Measurements from ENCODE around the gene NOL11.
"Not testable (repeated sequence)": the region's sequence is repeated elsewhere in the genome, so short reads cannot be mapped to it uniquely, and the experiment has no call there.

NOL11 gene

DNA sequence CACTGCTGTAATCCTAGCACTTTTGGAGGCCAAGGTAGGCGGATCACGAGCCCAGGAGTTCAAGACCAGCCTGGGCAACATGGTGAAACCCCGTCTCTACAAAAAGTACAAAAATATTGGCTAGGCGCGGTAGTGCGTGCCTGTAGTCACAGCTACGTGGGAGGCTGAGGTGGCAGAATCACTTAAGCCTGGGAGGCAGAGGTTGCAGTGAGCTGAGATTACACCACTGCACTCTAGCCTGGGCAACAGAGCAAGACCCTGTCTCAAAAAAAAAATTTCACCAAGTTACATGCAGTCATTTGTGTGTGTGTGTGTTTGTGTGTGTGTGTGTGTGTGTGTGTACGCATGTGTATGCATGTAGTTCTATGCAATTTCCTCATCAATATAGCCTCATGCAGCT lies 14.9 kb upstream of the NOL11 start:
- in situ Hi-C loops (cut with HindIII; ENCODE audit: low sequenced_read_pairs) = not testable (repeated sequence)

DNA sequence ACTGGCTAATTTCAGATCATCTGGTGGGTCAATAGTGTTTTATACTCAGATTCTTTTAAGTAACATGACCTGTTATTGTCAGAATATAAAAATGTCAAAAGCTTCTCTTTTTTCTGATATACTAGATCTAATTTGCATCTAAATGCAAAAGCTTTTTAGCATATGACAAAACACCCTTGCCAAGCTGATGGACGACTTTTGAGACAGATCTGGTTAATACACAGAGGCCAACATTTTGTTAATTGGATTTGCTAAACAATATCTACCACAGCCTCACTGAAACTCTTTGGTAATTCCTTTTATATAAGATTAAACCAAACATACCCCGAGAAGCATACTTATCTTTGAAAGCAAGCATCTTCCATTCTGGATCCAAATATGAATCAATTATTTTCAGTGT lies 10.3 kb upstream of the NOL11 start:
- in situ Hi-C loops (cut with HindIII; ENCODE audit: low sequenced_read_pairs) = loop anchor here (5.0 kb wide), 1 partner anchor 220 kb away; no protein-coding TSS in a partner anchor

DNA sequence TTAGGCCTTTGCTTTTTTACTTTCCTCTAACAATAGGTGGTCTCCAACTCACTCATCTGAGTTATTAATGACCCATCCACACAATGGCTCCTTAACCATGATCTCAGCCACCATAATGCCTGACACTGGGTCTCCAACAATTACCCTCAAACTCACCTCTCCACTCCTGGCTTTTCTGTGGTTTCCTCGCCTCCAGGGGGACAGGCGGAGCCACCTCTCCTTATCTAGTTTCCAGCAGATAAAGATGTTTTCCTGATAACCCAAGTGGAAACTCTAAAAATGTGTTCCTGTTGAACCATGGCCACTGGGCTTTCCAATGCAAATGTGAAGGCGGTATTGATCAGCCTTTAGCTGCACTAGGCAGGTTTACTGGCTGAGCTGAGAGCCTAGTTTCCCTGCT lies 9.4 kb upstream of the NOL11 start:
- in situ Hi-C loops (cut with HindIII; ENCODE audit: low sequenced_read_pairs) = loop anchor here (5.0 kb wide), 1 partner anchor 221 kb away; no protein-coding TSS in a partner anchor

DNA sequence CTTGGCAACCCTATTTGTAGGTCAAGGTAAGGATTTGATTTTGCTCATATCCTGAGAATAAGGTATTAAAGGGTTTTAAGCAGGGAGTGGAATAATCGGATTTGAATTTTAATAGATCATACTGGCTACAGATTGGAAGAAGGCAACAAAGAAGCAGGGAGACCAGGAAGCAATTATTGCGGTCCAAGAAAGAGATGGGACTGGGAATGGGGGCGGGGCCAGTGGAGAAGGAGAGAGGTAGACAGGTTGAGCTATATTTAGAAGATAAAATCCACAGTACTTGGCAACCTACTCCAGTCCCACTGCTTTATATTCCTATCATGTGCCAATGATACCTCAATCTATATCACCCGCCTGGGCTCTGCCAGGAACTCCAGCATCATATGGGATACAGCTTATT lies 5.8 kb upstream of the NOL11 start:
- in situ Hi-C loops (cut with HindIII; ENCODE audit: low sequenced_read_pairs) = no loop called here

DNA sequence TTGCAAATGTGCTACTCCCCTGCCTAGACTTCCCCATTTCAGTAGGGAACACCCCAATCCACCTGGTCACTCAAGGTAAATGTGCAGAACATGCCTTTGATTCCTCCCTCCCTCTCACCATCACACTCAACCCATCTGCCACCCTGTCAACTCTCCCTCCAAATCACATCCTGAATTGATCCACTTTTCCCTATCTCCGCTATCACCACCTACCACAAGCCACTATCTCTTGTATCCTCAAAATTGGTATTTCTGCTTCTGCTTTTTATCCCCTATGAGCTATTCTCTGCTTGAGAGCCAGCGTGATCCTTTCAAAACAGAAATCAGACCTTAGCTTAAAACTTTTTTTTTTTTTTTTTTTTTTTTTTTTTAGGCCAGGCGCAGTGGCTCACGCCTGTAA lies 5.4 kb upstream of the NOL11 start:
- in situ Hi-C loops (cut with HindIII; ENCODE audit: low sequenced_read_pairs) = no loop called here

DNA sequence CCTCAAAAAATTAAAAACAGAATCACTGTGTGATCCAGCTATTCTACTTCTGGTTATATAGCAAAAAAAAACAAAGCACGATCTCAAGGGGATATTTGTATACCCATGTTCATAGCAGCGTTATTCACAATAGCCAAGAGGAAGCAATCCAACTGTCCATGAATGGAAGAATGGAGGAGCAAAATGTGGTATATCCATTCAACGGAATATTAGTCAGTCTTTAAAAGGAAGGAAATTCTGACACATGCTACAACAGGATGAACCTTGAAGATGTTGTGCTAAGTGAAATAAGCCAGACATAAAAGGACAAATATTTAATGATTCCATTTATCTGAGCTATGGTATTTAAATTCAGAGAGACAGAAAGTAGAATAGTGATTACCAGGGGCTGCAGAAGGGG lies 4.6 kb upstream of the NOL11 start:
- in situ Hi-C loops (cut with HindIII; ENCODE audit: low sequenced_read_pairs) = no loop called here

DNA sequence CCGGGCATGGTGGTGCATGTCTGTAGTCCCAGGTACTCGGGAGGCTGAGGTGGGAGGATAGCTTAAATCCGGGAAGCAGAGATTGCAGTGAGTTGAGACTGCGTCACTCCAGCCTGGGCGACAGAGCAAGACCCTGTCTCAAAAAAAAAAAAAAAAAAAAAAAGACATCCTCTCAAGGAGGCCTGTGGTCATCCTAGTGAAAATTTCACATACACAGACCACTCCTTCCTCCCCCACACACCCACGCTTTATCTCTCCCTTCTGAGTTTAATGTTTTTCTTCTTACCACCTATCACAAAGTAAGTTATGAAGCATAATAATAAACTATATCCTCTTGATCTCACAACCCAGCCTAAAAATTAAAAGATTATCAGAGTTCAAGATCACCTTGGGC lies 1.3 kb upstream of the NOL11 start:
- in situ Hi-C loops (cut with HindIII; ENCODE audit: low sequenced_read_pairs) = no loop called here

DNA sequence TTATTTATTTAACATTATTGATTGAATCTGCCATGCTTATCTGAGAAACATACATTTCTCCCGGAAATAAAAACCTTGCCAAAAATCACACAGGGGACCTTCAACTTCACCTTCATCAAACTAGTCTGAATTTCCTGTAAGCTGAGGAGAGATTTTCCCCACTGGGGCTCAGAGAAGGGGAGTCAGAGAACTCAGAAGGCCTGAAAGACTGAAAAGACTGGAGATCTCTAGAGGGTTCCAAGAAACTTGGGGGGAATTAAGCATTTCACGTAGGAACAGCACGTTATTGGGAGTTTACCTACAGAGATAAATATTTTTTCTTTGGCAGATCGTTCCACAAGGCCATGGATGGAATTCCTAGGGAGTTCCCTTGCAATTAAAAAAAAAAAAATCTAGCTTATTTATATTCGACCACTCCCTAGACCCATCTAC lies 528 bp upstream of the NOL11 start:
- in situ Hi-C loops (cut with HindIII; ENCODE audit: low sequenced_read_pairs) = no loop called here

DNA sequence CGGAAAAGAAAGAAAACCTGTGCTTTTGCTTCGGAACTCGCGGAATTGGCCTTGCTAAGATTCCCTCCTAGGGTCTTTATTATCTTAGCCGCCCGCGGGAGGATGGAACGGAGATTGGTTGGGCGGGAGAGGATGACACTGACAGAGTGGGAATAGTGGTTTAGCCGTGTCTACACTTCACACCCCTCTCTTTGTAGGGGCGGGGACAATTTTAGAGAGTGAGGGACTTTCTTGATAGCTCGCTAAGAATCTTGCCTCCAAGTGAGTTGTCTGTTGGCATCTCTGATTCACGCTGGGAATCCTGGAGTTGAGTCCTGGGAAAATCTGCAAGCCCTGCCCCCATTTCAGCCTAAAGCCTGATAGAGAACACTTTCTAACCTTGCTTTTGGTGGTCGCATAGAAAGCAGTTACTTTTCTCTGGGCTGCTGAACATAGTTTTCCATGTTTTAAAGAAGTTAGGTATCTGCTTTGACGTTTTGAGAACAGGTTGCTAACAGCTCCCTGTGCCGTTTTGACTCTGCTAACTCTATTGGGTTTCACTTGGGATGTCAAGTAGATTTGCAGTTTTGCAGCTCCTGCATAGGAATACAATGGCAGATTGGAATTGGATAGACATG lies 697 bp downstream of the NOL11 start:
- in situ Hi-C loops (cut with HindIII; ENCODE audit: low sequenced_read_pairs) = no loop called here

DNA sequence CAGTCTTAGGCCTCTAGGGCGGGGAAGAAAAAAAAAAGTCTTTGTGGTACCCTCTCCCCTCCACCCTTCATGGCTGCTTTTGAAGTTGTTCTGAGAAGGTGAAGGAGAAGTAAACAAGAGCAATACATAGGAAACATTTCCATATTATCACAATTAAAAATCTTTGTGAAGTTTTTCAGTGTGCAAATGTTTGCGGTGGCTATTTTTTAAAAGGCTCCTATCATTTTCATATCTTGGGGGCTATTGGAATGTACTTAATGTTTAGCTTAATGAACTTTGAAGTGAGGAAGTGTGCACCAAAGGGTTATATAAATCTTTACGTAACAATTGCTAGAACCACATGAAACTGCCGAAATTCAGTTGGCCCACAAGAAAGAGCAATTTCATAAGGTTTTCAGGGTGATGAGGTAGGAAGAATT lies 7.6 kb downstream of the NOL11 start:
- in situ Hi-C loops (cut with HindIII; ENCODE audit: low sequenced_read_pairs) = no loop called here

DNA sequence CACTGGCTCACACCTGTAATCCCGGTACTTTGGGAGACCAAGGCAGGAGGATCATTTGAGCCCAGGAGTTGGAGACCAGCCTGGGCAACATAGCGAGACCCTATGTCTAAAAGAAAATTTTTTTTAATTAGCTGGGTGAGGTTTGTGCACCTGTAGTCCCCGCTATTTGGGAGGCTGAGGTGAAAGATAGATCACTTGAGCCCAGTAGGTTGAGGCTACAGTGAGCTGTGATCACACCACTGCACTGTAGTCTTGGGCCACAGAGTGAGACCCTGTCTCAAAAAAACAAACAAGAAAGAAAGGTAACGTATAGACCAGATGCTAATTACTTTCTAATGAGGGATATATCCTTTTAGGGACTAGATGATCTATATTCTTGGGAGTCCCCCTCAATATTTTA lies 8.1 kb downstream of the NOL11 start:
- in situ Hi-C loops (cut with HindIII; ENCODE audit: low sequenced_read_pairs) = no loop called here

DNA sequence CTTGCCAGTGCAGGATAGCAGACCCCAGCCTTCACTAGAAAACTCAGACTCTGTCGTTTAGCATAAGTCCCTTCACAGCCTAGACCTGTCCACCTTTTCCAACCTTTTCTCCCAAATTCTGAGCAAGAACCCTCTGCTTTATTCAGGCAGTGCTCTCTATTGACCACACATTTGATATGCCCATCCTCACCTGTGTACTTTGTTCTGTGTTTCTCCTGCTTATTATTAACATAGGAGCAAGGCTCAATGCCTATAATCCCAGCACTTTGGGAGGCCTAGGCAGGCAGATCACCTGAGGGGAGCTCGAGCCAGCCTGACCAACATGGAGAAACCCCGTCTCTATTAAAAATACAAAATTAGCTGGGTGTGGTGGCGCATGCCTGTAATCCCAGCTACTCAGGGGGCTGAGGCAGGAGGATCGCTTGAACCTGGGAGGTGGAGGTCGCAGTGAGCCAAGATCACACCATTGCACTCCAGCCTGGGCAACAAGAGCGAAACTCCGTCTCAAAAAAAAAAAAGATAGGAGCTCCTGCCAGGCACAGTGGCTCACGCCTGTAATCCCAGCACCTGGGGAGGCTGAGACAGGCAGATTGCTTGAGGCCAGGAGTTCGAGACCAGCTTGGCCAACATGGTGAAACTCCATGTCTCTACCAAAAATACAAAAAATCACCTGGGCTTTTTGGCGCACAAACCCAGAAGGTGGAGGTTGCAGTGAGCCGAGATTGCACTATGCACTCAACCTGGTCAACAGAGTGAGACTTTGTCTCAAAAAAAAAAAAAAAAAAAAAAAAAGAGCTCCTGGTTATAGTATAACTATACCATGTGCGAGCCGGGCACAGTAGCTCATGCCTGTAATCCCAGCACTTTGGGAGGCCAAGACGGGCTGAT lies 9.7 kb downstream of the NOL11 start:
- in situ Hi-C loops (cut with HindIII; ENCODE audit: low sequenced_read_pairs) = not testable (repeated sequence)

DNA sequence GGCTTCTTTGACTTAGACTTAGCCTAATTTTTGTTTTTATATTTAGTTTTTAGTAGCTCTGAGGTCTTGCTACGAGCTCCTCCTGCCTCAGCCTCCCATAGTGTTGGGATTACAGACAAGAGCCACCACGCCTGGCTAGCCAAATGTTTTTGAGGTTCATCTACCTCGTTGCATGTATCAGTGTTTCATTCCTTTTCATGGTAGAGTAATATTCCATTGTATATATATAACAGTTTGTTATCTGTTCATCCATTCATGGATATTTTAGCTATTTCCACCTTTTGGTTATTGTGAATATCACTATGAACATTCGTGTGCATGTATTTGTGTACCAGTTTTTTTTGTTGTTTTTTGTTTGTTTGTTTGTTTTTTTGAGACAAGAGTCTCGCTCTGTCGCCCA lies 12.2 kb downstream of the NOL11 start:
- in situ Hi-C loops (cut with HindIII; ENCODE audit: low sequenced_read_pairs) = no loop called here

DNA sequence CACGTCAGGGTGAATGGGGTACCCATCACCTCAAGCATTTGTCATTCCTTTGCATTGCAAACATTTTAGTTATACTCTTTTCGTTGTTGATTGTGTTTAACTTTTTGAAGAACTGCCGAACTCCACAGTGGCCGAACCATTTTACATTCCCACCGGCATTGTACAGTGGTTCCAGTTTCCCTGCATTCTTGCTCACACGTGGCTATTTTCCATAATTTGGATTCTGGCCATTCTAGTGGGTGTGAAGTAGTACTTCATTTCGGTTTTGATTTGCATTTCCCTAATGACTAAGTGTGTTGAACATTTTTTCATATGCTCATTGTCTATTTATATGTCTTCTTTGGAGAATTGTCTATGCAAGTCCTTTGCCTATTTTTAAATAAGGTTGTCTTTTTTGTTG lies 13.0 kb downstream of the NOL11 start:
- in situ Hi-C loops (cut with HindIII; ENCODE audit: low sequenced_read_pairs) = no loop called here

DNA sequence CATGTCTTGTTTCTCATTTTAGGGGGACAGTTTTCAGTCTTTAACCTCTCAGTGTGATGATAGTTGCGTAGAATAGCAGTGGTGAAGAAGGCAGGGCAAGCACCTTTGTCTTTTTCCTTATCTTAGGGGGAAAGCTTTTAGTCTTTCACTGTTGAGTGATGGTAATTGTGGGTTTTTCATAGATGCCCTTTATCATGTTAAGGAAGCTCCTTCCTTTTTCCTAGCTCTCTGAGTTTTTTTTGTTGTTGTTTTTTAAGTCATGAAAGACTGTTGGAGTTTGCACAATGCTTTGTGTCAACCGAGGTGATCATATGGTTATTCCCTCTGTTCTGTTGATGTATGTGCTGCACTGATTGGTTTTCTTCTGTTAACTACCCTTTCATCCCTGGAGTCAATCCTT lies 15.7 kb downstream of the NOL11 start:
- in situ Hi-C loops (cut with HindIII; ENCODE audit: low sequenced_read_pairs) = no loop called here

DNA sequence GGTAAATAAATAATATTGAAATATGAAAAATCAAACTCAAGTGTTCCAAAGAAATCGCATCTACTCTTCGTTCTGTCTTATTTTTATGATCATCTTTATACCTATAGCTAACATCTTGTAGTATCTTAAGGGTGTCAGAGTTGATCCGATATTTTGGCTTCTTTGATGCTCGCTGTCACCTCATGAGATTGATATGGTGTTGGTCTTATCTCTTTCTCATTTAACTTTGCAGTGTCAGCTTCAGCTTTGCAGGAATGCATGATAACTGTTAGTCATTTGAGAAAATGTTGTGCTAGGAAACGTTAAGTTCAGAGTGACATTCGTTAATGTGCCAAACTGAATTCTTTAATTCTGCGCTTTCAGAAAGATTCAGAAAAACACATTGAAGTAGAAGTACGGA lies 19.4 kb downstream of the NOL11 start:
- in situ Hi-C loops (cut with HindIII; ENCODE audit: low sequenced_read_pairs) = no loop called here

DNA sequence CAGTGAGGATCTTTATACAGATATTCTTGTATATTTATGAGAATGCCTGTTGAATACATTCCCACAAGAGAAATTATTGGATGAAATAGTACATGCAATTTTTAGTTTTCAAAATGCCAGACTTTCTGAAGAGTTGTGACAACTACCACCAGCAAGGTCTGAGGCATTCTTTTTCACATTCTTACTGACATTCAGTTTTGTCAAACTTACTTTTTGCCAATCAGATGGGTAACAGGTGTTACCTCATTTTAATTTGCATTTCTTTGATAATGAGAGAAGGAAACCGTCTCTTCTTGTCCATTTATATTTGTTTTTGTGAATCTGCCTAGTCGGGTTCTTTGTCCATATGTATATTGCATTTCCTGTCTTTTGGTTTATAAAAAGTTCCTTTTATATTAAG lies 24.3 kb downstream of the NOL11 start:
- in situ Hi-C loops (cut with HindIII; ENCODE audit: low sequenced_read_pairs) = no loop called here

DNA sequence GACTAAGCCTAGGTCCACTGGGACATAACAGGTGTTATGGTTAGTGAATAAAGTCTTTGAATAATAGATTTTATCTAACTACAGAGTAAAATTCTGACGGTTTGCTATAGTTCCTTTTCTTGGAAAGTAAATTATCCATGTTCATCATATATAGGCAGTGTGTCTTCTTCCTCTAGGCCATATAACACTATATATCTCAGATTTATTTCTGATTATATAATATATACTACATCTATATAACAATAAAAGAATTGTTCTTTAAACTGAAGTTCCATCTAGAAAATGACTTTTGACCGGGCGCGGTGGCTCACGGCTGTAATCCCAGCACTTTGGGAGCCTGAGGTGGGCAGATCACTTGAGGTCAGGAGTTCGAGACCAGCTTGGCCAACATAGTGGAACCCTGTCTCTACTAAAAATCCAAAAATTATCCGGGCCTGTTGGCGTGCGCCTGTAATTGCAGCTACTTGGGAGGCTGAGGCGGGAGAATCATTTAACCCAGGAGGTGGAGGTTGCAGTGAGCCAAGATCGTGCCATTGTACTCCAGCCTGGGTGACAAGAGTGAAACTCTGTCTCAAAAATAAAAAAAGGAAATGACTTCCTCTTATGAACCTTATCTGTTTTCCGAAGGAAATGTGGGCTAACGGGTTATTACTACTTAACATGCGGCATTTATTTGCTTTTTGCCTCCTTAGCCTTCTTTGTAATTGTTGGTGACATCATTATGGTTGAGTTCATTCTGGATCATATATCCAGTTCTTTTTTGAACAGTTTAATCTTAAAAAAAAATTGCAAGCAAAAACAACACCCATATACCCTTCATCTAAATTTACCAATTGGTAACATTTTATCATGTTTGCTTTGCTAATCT lies 29.2 kb downstream of the NOL11 start:
- in situ Hi-C loops (cut with HindIII; ENCODE audit: low sequenced_read_pairs) = no loop called here

DNA sequence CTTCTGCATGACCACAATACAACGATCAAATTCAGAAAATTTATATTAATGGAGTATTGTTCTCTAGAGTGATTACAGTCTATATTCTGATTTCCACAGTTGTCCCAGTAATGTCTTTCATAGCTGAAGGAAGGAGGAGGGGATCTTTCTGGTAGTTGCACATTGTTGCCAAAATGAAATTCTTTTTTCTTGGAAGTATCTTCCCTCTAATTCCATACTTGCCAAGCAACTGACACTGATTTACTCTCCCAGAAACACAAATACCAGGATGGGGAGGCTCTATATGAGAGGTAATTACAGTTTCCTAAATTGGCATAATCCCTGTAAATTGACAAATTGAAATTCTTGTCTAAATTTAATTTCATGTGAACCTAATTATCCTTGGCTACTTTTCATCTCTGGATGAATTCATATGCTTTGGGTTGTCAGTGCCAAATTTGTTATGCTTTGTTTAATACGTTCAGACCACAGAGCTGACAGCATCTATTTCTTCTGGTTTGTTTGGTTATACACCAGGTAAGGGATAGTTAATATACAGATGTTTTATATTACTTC lies 30.0 kb downstream of the NOL11 start:
- in situ Hi-C loops (cut with HindIII; ENCODE audit: low sequenced_read_pairs) = no loop called here

DNA sequence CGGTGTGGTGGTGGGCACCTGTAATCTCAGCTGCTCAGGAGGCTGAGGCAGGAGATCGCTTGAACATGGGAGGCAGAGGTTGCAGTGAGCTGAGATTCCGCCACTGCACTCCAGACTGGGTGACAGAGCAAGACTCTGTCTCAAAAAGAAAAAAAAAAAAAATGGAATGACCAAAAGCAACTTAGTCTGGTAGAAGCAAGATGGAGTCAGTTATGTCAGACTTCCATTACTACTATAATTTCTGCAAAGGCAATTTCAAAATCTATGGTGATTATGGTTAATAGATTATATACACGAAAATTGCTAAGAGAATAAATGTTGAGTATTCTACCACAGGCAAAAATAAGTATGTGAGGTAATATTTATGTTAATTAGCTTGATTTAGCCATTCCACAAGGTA lies 32.3 kb downstream of the NOL11 start:
- in situ Hi-C loops (cut with HindIII; ENCODE audit: low sequenced_read_pairs) = no loop called here

Data from endothelial cell of hepatic sinusoid (primary cell).